Stimulated activated CD4-positive, alpha-beta T cell treated with anti-CD3 and anti-CD28 coated beads, TNF-alpha, amount 100 ng/mL, for 1 hour (primary cell): ENCODE results near the gene AKNA.
A peak's percentile ranks its signal among the peaks of the same experiment; 100 is the strongest.

Source experiments
- DNase-seq, 3 donors: peaks; one replicate each; pipeline ENCODE4 v3.0.0-alpha.2; 2020; ENCODE audit warnings: low read depth in 3 of 3, low spot score in 1 of 3

Gene AKNA

DNA sequence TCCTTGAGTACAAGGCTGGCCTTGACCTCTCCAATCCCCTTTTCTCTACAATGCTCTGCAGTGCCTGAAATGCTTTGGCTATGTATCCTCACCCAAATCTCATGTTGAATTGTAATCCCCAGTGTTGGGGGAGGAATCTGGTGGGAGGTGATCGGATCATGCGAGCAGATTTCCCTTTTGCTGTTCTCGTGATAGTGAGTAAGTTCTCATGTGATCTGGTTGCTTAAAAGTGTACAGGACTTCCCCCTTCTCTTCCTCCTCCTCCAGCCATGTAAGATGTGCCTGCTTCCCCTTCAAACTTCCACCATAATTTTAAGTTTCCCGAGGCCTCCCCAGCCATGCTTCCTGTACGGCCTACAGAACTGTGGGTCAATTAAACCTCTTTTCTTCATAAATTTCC, 28.5 kb upstream of the AKNA start:
- no peak for DNase-seq

DNA sequence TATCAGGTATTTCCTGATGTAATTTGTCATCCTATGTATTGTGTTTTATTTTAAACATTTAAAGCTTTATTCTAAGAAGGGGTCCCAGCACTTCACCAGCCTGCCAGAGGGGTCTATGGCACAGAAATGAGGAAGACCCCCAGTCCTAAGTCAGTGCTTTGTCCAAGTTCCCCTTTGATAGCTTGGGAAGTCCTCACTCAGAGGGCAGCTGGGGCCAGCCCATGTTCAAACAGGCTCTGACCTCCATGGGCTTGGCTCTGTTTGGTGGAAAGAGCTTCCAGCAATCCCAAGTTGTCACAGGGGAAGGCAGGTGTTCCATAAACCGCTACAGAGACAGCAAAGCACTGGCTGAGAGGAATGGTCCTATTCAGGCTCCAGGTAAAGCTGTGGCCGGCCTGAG, 26.6 kb upstream of the AKNA start:
- no peak for DNase-seq

DNA sequence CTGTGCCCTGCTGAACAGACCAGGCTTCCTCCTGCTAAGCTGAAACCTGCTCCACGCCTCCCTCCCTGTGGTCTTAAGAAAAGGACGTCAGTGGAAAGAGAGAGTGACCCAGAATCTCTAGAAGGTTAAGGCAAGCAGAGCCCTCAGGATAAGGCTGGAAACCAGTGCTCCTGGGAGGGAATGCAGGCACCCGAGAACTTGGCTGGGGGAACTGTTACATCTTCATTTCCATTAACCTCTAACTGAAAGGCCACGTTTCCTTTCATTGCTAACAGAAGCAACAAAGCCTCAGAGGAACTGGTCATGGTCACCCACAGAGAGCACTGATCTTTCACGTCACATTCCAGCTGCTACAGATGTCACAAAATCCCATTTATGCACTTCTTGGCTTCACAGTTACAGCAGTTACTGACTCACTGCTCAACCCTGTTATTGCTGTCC, 26.1 kb upstream of the AKNA start:
- no peak for DNase-seq

DNA sequence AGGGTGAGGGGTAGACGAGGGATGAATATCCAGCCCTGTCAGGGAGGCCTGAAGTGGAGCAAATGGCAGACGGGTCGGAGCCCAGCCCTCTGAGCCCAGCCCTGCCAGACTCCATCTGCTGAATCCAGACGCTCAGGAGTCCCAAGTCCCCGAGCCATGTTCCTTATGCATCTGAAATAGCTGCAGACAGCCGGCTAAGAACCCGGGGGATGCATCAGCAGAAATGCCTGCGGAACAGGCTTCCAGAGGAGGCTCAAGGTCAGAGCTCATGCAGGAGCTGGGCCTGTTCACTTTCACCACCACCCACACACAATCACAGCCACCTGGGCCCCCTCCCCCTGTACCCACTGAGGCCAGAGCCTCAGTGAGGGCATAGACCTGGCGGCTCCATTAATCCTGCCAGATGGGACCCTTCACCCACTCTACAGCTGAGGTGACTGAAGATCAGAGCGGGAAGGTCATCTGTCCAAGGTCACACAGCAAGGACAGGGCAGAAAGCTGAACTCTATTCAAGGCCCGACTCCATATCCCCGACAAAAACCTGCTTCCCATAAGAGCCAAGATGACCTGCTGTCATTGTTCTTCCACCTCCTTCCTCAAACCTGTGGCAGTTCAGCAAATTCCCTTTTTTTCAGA, 24.4 kb upstream of the AKNA start:
- no peak for DNase-seq

DNA sequence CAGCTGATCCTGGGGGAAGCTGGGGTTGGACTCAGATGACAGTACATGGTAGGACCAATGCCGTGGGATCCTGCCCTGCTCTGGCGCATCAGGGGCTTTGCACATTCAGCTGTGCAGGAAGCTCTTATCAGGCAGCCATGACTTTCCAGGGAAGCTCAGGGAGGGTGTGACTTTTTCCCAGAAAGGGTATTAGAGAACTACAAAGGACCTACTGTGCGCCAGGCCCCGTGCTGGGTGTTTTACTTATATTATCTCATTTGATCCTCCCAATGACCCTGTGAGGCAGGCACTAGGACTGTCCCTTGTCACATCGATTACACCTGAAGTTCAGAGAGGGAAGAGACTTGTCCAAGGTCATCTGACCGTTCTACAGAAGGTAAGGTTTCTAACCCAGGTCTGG, 23.7 kb upstream of the AKNA start:
- no peak for DNase-seq

DNA sequence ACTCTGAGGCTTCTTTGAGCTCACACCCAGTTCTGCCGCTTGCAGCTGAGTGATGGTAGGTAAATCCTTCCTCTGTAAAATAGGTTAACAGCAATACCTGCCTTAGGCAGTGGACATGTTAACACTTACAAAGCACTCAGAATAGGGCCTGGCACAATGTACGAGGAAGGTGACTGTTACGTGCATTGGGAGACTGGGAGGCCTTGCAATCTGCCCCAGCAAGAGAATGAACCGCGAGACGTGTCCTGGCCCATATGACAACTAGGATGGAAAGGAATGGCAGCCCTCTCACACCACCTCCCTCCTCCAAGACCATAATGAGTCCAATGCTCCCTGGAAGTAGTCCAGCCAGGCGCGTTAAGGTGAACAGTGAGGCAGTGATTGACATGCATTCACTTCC, 23.1 kb upstream of the AKNA start:
- DNase-seq = no peak

DNA sequence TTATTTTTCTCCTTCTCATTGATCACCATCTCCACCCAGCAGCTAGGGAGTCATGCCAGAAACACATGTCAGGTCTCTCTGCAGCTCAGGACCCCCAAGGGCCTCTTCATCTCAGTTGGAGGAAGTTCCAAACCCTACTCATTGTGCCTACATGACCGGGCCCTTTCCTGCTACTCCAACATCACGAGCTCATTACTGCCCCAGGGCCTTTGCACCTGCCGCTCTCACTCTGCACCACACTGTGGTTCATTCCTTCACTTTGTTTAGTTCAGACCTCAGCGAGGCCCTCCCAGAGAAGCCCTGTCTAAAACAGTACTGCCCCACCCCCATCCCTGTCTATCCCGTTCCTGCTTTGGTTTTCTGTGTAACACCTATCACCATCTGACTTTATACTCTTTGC, 22.1 kb upstream of the AKNA start:
- no peak for DNase-seq

DNA sequence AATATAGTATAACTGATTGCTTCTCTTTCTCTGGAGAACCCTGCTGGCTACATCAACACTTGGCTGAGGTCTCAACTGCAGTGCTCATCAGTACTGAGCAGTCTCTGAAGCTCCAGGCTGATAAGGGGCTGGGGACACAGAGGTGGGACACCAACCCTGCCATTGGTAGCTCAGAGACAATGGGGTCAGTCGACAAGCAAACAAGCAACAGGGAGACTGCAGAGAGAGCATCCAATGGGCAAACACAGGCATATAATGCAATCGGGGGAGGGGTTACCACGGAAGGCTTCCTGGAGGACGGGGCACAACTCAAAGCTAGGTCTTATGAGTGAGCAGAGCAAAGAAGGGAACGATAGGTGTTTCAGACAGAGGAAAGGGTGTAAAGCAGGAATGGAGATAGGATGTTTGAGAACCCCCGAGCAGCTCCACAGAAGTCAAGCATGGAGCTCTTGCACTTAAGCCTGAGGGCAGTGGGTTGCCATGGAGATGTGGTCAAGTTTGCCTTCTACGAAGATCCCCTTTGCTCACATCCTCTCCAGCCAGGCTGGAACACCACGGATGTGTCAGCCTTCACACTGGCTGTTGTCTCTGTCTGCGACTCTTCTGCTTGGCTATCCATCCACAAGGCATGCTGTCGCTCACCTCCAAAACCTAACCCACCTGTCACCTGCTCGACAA, 21.5 kb upstream of the AKNA start:
- DNase-seq = no peak

DNA sequence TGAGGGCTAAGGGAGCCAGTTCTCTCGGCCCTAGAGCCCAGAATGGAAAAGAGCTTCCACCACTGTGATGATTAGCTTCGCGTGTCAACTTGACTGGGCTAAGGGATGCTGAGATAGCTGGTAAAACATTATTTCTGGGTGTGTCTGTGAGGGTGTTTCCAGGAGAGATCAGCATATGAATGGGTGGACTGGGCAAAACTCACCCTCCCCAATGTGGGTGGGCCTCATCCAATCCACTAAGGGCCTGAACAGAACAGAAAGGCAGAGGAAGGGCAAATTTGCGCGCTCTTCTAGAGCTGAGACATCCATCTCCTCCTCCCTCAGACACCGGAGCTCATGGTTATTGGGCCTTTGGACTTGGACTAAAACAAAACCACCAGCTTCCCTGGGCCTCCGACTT, 20.9 kb upstream of the AKNA start:
- DNase-seq = no peak

DNA sequence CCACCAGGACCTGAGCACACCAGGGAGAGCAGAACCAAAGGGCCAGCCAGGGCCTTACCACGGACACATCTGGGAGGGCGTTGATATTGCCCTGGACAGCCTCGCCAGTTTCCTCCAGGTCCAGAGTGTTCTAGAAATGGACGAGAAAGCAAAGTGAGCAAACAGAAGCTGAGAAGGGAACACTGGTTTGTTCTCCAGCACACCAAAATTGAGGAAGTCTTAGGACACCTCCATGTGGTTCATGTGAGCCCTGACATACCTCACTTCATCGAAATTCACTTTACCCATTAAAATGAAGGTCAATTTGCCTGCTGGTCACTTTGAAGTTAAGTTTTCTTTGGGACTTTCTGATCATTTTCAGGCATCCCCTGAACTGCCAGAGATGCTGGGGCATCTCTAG, 20.1 kb upstream of the AKNA start:
- DNase-seq = no peak

DNA sequence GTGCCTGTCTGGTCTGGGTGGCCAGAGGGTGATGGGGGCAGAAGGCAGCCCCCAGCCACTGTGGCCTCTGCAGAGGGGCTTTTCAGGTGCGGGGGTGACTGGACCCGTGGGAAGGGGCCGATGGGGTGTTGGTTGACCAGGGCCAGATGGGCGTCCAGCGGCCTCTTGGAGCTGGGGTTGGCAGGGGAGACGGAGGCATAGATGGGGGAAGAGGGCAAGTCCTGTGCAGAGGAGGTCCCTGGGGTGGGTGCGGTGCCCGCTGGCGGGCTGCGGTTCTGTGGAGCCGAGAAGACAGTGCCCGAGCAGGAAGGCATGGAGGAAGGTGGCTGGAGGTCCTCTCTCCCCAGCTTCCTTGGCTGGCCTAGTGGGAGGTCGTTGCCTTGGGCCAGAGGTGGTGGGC, 18.7 kb upstream of the AKNA start:
- no peak for DNase-seq

DNA sequence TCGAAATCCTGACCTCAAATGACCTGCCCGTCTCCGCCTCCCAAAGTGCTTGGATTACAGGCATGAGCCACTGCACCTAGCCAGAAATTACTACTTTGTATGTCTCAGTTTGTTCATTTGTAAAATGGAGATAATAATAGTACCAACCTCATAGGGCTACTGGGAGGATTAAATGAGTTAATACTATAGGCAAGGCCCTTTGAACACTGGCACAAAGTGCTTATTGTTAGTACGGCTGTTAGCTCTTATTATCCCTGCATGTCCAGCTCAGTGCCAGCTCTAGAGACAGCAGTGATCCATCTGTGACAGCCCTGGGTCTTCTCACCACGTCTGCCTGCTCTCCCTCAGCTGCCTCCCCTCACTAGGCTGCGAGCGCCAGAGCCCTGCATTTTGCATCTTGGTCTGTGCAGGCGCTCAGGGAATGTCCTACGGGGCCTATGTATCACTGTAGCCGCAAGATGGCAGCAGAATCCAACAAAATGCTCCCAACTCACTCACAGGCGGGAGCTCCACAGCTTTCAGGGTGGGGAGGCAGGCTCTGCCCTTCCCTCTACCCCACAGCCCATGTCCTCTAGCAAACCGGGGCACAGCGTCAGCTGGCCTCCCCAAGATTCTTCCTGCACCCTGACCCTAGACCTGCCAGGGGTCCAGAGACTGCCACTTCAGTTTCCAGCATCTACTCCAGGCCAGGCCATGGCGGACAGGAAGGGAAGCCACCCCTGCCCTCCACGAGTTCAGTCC, 17.7 kb upstream of the AKNA start:
- peak; percentile 52 to 69 (median 54) for DNase-seq

DNA sequence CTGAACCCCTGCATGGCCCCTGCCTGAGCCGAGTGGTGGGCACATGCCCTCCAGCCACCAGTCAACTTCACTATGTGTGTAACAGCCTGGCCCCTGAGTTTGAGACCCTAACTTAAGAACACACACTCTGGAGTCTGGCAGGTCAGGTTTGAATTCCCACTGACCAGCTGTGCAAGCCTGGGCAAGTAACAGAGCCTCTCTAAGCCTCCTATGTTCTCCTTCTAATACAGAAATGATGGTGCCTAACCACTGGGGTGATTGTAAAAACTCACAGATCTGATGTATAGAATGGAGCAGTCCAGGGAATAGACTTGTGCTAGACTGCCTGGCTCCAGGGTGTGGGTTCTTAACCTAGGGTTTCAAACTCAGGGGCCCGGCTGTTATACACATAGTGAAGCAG, 16.7 kb upstream of the AKNA start:
- DNase-seq = no peak

DNA sequence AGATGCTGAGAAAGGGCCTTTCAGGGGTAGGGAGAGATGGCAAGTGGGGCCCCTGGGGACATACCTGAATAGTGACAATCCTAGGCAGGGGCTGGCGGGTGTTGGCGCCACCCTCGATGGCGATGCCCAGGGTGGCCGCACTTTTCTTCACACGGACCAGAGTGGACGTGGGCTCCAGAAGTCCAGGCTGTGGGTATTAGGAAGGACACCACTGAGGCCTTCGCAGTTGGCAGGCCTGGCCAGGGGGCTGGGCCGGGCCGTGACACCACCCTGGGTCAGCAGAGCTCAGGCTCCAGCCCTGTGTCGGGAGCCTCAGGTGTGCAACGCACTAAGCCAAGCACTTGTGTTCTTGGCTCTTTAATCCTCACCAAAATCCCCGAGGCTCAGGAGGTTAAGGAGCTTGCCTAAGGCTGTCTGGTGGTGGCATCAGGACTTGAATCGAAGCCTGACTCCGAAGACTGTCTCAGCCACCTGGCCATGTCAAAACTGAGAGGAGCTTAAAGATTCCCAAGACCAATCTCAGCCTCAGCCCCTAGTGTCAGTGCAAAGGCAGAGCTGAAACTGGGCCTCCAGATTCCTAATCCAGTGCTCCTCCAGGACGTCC, 15.5 kb upstream of the AKNA start:
- DNase-seq = no peak

DNA sequence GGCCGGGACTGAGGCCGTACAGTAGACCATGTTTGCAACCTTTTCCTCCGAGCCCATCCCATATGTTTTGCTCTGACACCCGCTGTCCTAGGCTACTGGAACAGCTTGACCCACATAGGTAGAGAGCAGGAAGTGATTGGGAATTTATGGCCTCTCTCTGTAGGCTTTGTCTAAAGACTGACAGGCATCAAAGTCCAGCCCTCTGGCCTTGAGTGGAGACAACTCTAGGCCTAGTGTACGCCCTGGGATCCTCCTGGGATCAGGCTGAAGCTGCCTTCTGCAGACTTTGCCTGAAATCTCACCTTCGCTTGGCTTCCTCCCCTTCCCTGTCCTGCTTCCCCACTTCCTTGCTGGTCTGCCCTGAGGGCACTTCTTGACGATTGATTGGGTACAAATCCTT, 13.6 kb upstream of the AKNA start:
- no peak for DNase-seq

DNA sequence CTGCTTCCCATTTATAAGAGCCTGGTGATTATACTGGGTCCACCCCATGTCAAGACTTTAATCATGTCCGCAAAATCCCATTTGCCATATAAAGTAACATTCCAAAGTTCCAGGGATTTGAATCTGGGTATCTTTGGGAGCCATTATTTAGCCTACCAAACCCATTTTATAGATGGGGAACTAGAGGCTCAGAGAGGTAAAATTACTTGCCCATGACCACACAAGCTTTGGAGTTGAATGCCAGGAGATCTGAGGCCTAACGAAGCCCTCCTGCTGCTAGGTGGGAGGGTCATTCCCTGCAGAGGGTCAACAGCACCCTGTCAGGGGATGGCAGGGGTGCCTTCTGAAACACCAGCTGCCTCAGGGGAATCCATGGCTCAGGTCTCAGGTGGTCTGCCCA, 13.0 kb upstream of the AKNA start:
- no peak for DNase-seq

DNA sequence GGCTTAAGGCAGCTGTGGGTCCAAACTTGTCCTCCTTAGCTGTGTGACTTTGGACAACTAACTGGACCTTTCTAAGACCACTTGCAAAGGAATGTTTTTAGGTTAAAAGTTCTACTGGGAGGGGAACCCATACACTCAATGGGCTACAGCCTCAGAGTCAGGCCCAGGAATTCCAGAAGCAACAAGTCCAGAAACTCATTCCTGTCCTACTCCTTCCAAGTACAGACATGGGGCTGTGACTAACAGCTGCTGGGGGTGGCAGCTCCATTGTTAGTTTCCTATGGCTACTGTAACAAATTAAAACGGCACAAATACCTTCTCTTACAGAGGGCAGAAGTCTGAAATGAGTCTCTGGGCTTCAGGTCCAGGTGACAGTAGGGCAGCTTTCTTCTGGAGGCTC, 12.4 kb upstream of the AKNA start:
- DNase-seq = no peak

DNA sequence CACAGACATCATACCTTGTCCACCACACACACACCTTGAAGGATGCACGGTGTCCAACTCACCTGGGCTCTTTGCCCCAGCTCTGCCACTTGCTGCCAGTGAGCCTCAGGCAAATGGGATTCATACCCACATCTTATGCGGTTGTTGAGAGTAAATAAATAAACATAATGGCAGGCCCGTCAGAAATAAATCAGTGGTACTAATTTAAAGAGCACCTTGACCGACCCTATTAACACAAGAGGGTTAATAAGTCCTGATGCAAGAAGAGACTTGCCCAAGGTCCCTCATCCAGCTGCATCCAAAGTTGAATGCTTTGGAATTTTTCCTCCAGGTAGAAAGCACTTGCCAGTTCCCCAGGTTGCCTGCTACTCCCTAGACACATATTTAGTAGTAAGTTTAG, 11.6 kb upstream of the AKNA start:
- no peak for DNase-seq

DNA sequence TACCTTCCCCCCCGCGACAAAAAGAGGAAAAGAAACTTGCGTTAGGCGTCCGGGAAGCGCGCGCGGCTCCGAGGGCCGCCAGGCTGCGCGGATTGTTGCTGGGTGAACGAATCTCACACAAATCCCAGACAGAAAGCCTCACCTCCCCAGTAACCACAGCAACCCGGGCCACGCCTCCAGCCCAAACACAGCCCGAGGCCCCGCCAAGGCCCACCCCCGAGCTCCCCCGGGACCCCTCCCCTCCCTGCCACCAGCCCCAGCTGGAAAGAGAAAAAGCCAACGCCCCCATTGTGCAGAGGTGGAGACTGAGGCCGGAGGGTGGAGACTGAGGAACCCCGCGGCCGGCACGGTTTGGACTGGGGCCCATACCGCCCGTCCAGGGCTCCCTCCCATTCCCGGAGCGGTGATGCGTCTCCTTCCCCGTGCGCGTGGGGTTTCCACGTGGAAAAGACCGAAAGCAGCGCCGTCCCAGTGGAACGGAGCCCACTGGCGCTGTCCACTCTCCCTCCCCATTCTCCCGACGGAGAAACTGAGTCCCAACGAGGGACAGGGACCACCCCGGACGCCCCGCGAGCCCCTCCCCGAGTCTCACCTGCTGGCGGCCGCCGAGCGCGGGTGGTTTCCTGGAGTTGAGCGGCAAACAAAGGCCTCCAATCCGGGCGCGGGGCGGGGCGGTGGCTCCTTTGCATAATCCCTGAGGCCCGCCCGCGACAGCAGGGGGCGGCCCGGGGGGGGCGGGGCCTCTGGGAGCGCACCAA, 10.2 kb upstream of the AKNA start:
- DNase-seq = peak; percentile 83 to 95 (median 85)

DNA sequence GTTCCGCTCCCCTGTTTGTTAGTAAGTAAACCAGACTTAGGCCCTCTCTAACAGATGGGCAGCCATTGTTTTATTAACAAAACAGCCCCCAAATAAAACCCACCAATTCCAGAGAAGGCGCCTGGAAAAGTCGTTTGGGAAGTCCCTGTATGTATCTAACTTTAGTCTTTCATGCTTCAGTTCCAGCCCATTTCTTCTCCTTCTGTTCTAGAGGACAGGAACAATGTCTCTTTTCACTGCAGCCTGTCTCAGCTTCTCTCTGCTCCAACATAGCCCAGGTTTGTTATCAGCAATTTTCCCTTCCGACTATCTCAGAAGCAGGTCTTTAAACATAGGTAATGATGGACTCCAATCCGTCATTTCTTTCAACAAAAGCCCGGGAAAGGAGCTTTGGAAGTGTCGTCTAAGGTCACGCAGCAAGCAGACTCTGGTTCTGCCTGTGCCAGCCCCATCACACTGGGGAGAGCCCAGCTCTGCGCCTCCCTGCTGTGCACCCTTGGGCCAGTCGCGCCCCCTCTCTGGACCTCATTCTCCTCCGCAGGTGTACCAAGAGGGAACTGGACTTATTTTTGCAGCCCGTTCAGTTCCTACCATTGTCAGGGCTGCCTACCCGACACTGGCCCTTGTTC, 9.6 kb upstream of the AKNA start:
- DNase-seq = no peak
